ENCODE data around the gene SLC41A3.

The SLC41A3 gene

DNA sequence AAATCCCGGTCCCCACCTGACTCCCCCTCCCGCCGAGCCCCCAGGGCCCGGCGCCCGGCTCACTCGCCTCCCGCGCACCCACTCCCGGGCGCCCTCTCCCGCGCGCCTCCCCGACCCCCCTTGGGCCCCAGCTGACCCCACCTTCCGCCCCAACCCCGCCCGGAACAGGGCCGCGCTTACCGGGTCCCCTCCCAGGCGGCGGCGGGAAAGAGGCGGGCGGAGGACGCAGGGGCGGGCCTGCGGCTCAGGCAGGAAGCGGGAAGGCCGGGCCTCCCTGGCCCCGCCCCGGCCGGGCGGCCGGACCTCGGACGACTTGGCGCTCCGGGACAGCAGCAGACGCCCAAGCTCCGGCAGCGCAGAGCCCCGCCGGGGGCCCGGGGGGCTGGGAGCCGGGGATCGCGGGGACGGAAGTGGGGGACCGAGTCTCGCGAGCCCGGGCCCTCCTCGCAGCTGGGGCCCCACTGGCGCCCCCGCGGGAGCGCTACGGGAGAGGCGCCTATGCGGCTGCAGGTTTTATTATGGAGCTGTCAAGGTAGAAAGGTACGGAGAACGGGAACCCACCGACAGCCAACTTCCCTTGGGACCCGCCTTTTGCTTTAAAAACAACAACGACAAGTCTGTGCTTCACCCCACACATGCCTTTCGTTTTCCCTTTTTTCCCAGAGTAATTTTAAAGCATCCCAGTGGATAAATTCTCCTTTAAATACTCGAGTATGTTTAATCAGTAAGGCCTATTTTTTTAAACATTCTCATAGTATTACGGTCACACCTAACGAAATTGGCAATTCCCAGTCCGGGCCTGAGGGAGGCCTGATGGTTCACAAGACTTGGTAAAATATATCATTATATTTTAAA, at the start of gene SLC41A3:
TSS of gene SLC41A3 (minus strand) at position 212 of the 855 bp plus-strand sequence. CDS start 15,905 bp downstream, outside the sequence.
- peak; percentile 89 for DNase-seq

DNA sequence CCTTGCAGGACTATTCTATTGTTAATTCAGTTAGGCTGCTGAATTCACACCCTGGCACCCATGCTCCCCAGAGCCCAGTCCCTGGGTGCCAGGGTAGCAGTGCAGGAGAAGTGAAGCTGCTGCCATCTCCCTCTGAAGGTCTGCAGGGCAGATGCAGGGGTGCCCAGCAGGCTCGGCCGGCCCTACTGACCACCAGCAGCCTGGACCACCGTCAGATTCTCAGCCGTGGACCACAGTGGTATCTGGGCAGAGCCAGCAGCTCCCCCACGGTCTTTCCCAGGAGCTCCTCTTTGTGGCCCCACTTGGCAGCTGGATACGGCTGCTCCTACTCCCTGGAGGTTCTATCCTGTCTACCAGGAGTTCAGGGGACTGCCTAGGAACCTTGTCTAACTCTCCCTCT, 49.7 kb upstream of the SLC41A3 start:
- no peak for DNase-seq

DNA sequence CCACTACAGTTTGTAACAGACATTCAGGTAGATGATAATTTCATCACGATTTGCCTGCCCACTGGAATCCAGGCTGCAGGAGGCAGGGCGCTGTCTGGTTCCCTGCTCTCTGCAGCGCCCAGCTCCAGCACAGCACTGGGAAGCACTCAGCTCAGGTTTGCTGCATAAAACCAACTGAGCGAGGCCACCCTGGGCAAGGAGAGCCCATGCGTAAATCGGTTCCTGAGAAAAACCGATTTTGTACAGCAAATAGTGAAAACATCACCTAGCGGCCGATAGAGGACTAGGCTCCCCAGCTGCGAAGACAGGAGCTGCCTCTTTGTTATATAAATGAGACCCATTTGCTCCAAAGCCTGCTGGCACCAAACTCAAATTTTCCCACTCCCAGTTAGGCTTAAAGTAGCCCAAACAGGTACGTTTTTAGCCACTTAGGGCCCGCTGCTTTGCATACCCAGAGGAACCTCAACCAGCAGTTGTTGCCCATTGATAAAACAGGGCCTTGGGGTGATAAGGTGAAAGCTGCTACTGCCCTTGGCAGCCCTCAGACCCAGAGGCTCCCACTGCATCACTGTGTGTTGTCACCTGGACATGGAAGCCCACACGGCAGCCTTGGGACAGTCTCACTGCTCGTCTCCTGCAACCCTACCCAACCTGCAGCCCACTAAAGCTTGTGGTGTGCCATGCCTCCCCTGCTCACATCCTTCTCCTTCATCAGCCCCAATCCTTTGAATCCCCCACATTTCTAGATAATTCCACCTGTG, 49.0 kb upstream of the SLC41A3 start:
- DNase-seq, result no peak

DNA sequence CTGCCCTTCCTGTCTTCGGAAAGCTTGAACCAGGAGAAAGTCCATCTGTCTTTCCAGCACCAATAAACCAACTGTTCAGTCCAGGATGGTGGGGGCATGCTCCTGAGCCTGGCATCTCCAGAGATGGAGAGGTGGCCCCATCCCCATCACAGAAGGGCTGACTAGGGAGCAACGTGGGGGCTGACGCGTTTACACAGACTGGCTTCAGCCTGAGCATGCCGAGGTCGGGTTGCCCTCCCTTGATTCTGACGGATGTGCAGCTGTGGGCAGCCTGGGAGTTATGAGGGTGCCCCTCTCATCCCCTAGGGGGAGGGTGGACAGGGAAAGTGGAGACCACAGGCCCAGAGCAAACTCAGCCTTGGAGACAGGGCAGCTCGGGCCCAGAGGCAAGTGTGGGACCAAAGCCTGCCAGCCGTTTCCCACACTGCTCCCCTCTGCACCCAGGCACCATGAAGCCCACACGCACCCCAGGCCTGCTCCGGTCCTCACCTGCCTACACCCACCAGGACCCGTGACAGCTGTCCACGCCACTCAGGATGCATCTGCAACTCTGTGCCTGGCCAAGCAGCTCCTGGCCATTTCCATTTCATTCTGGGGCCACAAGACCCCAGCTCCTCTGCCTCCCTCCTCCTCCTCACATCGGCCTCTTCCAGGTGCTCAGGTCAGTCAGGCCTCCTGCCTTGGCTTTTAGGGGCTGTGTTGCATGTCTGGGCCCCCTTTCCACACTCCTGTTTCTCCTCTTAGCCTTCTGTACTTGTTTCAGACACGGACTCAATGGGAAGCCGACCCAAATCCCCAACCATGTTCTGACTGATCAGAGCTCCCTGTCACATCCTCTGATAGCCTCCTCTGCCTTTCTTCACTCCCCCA, 48.2 kb upstream of the SLC41A3 start:
- no peak for DNase-seq

DNA sequence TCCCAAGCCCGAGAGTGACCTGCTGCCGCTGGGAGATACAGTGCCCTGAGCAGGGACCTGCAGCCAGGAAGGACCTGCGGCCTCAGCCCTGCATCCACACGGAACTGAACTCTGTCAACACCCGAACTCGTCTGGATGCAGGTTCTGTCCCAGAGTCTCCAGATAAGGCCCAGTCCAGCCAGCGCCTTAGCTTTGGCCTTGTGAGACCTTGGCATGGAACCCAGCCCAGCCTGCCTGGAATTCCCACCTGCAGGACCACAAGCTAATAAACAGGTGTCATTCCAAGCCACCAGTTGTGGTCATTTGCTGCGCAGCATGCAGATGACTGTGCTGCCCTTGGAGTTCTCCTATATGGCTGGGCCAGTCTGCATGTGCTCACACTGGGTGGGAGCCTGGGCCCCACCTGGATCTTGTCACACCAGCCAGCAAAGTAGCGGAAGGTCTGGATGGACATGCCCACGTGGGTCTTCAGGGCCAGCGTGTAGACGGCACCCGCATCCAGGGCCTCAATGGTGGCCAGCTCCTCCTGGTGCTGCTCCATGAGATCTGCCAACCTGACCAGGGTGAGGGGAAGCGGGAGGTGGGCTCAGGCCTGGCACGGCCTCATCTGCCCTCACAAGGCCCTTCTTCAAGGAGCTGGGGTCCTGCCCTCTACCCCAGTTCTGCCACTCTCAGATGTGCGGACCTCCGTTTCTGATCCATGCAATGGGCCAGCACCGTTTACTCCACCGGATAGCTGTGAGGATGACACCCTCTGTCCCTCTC, 47.2 kb upstream of the SLC41A3 start:
- DNase-seq, result no peak

DNA sequence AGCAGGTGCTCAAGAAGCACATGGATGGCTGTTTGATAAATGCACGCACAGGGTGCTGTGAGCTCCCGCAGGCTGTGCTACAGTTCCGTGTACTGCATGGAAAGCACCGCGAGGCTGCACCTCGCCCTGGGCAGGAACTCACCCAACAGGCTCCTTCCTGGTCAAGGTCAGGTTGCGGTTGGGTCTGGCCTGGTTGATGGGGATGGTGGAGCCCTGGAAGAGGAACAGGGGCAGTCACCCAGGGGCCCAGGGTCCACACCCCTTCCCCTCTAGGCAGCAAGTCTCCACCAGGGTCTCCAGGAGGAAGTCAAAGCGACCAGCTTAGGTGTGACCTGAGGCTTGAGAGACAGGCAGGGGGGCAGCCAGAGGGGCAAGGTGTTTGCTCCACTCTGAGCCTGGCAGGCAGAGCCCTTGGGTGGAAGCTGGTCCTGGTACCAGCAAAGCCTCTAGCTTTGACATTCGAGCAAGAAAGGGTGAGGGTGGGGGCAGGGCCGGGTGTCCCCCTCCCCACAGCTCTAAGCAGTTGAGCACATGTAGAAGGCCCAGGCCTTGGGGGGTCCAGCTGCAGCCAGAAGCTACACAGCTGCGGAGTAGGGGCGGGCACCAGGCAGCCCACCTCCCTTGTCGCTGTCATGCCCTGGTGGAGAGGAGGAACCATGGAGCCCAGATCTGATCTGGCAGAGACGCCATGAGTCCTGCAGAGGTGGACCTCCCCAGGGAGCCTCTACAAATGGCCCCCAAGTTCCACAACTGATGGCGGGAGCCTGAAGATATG, 46.3 kb upstream of the SLC41A3 start:
- DNase-seq, result no peak

DNA sequence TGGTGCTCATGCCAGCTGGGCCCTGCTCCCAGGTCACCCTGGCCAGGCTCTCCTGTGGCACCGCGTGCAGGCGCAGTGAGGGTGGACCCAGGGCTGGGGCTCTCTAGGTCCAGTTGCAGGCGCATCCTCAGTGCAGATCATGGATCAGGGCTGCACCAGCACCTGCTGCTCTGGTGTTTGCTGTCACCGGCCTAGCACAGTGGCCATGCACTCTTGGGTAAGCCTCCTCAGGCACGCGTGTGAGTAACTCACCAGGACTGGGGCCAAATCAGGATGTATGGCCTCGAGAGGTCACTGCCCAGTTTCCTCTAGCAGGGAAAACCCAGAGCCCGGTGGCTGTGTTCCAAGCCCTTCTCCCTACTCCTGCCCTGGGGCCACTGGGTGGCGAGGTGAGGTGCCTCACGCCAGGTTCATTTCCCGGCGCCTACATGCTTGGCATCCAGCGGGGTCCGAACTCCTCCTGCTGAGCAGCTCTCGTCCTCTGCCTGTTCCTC, 45.5 kb upstream of the SLC41A3 start:
- no peak for DNase-seq

DNA sequence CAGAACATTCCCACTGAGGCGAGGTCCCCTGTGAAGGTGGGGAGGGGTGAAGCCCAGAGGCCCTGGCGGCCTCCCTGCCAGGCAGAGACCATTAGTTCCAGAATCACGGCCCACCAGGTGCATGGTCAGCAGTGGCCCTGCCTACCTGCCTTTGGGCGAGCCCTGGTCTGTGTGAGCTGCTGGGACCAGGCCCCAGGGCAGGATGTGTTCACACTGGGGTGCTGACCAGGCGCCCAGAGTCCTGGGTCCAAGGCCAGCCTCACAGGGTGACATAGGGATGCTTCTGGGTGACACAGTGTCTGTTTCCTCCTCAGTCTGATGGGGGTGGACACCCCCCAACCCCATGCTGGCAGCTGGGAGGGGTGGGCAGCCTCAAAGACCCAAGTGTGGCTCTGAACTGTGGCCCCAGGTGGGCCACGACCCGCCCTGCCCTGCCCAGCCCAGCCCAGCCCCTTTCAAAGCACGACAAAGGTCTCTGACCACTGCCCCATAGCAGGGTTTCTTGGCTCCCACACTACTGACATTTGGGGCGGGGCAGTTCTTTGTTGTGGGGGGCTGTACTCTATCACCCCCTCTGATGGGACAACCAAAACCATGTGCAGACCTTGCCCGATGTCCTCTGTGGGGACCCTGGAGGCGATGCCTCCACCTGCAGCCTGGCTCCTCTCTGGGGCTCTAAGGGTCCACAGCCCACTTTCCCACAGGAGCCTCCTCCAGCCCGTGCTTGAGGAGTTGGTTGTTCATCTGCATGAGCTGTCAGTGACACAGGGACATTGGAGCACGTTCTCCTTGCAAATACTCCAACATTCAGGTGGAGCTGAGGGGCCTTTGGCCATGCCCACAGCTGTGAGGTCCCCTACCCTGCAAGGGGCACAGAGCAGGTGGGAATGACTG, 44.8 kb upstream of the SLC41A3 start:
- no peak for DNase-seq

DNA sequence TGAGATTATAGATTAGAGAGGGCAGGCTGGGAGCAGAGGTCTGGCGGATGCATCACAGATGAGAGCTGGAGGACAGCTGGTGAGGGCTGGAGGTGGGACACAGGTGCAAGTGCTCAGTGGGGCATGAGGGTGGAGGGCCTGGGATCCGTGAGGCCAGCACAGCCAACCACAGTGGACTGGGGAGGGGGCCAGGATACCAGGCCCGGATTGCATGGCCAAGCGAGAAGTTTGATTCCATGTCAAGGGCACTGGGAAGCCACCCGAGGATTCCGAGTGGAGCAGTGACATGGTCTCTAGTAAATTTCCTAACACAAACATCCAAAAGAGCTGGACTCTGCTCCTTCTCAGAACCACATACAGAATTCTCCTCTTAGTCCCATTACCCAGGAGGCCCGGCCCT, 44.0 kb upstream of the SLC41A3 start:
- no peak for DNase-seq

DNA sequence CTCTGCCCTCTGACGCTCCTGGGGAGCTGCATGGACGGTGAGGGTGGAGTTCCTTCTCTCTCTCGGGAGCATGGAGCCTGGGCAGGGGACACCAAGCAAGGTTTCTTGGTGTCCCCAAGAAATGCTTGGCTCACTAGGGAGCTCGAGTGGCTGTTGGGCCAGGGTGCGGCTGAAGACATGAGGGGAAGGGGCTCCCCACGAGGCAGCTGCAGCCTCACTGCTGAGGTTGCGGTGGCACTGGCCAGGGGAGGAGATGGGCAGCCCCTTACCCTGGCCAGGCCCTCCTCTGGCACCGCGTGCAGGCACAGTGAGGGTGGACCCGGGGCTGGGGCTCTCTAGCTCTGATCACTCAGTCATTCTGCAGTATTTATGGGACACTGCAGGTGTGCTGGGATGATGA, 43.5 kb upstream of the SLC41A3 start:
- no peak for DNase-seq

DNA sequence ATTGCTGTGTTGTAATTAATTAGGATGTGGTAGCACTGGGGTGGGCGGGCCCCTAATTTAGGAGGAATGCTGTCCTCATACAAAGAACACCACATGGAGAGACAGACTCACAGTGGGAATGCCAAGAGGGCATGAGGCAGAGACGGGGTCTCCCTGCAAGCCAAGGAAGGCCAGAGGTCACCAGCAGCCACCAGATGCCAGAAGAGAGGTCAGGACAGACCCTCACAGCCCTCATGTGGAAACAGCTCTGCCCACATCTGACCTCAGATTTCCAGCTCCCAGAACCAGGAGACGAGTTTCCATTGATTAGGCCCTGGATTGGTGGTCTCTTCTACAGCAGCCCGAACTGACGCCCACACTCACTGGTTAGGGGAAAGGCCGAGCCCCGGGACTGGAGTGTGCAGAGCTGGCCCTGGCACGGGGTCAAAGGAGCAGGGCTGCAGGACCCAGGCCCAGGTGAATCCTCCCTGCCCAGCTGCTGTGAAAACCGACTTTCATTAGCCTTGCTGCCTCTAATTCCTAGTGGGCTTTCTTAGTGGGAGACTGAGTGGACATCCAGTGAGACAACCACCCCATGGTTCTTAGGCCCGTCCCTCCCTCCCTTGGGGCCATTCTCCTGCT, 43.0 kb upstream of the SLC41A3 start:
- DNase-seq, result no peak

DNA sequence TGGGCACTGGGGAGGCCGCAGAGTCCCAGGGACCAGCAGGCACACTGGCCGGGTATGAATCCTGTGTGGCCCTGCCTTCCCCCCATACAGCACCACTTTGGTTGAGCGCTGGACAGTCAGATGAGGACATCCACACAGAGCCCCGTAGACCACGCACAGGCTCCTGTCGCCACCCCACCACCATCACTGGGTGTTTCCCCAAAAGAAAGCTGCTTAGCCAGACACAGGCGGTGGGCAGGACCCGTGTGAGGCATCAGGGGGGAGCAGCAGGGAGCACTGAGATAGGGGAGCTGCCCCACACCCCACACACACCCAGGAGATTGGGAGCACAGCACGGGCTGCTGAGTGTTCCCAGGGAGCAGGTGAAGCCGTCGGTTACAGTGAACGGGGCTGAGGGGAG, 42.4 kb upstream of the SLC41A3 start:
- DNase-seq, result no peak

DNA sequence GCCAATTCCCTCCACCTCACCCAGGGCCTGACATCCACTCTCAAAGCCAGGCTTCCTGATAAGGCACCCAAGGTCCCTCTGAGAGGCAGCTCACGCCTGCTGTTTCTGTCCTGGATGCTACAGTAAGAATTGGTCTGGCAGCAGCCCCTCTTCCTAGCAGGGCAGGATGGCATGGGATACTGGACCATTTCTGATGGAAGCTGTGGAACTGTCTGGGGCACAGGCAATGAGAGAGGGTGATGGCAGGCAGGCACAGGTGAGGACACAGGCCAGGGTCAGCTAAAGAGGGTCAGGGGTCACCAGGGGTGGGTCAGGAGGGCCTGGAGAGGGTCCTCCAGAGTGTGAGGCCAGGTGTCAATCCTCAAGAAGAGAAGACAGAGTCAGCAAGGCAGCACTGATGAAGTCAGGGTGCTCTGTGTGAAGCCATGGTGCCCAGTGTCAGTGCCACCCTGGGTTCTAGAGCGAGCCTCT, 41.9 kb upstream of the SLC41A3 start:
- DNase-seq, result no peak

DNA sequence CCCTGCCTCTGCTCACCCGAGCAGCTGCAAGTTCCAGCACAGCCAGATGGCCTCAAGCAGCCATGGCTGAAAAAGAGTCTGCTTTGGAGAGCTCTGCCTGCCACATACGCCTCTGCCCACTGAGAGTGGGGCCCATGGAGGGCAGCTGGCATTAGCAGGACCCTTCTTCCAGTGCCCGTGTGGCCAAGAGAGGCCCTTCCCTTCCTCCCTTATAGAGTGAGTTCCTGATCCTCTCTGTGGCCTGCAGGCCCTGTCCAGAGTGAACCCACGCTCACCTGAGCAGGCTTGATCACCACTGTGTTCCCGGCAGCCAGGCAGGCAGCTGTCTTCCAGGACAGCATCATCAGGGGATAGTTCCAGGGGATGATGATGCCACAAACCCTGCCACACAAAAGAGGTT, 41.4 kb upstream of the SLC41A3 start:
- DNase-seq, result no peak

DNA sequence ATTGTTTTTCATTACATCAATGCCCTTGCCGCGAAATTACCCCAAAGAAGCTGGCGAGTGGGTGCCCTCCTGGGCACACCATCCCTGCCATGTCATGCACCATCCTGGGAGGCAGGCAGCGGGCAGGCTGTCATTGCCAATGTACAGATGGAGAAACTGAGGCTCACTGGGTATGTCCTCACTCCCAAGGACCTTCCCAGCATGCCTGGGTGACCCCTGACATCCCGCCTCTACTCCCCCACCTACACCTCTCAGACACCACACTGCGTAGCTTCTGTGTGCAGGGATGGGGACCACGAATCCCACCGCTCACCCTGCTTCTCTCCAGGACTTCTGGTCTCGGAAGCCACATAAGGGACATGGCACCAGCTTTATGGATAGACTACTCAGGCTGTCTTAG, 41.0 kb upstream of the SLC41A3 start:
- no peak for DNase-seq

DNA sequence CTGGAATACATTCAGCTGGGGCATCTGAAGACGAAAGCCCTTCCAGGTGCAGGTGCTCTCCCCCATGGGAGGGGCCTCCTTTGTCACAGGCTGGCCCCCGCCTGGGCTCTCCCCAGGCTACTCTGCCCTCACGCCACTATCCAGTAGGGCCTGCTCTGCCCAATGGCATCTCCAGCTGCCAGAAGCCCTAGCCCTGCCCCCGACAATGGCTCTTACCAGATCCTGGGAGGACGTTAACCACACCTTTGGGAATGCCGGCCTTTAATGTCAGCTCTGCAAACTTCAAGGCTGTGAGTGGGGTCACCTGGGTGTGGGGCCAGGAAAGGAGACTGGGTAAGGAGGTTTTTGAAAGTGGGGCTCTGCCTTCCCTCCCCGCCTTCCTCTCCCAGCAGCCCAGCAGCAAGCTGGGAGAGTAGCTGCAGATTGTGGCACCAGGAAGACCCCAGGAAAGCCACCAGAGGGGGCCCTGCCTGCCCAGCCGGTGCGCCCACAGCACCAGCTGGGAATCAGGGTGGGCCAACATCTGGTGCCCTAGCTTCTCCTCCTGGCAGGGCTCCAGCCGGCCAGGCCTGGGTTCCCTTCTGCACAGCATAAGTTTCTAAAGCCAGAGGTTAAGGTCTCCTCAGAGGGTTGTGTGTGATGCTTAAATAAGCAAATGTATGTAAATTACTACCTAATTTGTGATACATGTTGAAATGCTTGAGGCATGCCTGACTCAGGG, 40.4 kb upstream of the SLC41A3 start:
- no peak for DNase-seq

DNA sequence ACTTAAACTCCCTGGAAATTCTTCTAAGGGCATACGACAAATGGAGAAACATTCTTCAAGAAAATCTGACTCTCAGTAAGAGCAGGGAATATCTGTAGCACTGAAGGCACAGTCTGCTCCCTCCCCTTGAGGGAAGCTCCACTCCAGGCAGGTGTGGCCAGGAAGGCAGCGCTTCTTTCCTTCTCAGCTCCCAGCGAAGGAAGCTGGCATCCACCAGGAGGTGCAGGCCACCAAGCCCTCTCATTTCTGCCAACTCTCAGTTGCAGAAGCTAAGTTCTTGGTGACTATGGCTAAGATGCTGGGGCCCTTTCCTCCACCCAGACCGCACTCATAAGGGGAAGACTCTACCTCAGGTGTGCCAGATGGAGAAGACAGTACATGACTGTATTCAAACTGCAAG, 37.7 kb upstream of the SLC41A3 start:
- DNase-seq, result no peak

DNA sequence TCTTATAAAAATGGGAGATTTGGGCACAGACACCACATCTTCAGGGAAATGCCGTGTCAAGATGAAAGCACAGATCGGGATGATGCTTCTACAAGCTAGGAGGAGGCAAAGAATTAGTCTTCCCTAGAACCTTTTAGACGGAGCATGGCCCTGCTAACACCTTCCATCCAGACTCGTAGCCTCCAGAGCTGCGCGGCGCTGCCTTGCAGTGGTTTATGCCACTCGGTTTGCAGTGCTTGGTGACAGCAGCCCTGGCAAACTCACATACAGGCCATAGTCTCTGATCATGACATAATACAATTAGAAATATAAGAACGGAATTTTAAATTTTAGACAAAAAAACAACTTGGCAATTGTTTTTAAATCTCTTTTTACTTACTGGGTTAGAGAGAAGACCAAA, 37.1 kb upstream of the SLC41A3 start:
- no peak for DNase-seq

DNA sequence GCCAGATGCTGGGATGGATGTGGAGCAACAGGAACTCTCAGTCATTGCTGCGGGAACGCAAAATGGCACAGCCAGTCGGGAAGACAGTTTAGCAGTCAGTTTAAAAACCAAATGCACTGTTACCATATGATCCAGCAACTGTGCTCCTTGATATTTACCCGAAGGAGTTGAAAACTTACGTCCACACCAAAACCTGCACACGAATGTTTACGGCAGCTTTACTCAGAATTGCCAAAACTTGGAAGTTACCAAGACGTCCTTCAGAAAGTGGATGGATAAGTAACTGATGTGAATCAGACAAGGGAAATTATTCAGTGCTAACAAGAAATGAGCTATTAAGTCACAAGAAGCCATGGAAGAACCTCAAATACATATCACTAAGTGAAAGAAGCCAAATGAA, 36.1 kb upstream of the SLC41A3 start:
- DNase-seq, result no peak

All from CD4-positive, alpha-beta T cell treated with Interleukin-6 for 4 hours (primary cell).